ENCODE results near the gene SLC22A15. TPM values are rescaled to one million over a fixed set of nuclear protein-coding genes. Genes with fewer than 3 reads are reported as not detected.
A peak's percentile ranks its signal among the peaks of the same experiment; 100 is the strongest.

The SLC22A15 gene
- total RNA-seq, 1 donor from 2014 or later = 12.0 TPM

- Histone ChIP-seq H3K36me3 (ENCODE audit: insufficient read depth, low read length) (no peaks in the 10 kb centered on the region), H3K4me1 (ENCODE audit: insufficient read depth, low read length) (no peaks in the 10 kb centered on the region), H3K4me3 (ENCODE audit: insufficient read depth, low read depth, low read length) (no peak overlapping the region), H3K27me3 (ENCODE audit: insufficient read depth, low read length) (no peaks in the 10 kb centered on the region), H2AFZ (ENCODE audit: low read depth, low read length) (no peak overlapping the region), H3K4me2 (ENCODE audit: low read length) (no peak overlapping the region), H4K20me1 (ENCODE audit: insufficient read depth, low read length) (no peaks in the 10 kb centered on the region), H3K9ac (ENCODE audit: low read length) (no peak overlapping the region), H3K9me3 (ENCODE audit: insufficient read depth, low read depth, low read length) (no peaks in the 10 kb centered on the region), H3K79me2 (ENCODE audit: insufficient read depth, low read length) (no peaks in the 10 kb centered on the region), H3K27ac (ENCODE audit: low read depth, low read length) (no peak overlapping the region)
- FAIRE-seq (no peak), DNase-seq (ENCODE audit: low read depth) (no peak)
- Mint-ChIP-seq H3K36me3 (ENCODE audit: low read depth, unreplicated experiment) (no peaks in the 10 kb centered on the region), H3K9me3 (ENCODE audit: unreplicated experiment) (no peaks in the 10 kb centered on the region), H3K27ac (ENCODE audit: unreplicated experiment) (no peak overlapping the region), H3K4me3 (ENCODE audit: unreplicated experiment) (no peak overlapping the region), H3K27me3 (ENCODE audit: low read depth, unreplicated experiment) (no peaks in the 10 kb centered on the region), H3K4me1 (ENCODE audit: low read depth, unreplicated experiment) (peaks cover 2% of the 10 kb centered on the region)
- TF ChIP-seq EZH2 (IDR thresholded peaks at IDR 0.05; ENCODE audit: insufficient read depth, low read length) = no peak
- no peak for TF ChIP-seq CTCF (IDR thresholded peaks at IDR 0.05; ENCODE audit: insufficient read depth, low read depth, low read length)
Observed at GRCh38 chr1:116104667-116105066, 128.4 kb downstream of the SLC22A15 start.

- H3K9ac ChIP-seq (ENCODE audit: low read length) = no peak overlapping the region
- no peaks in the 10 kb centered on the region for H3K9me3 ChIP-seq (ENCODE audit: insufficient read depth, low read depth, low read length)
- Mint-ChIP-seq H3K4me1 (ENCODE audit: low read depth, unreplicated experiment) (peaks cover 6% of the 10 kb centered on the region), H3K4me3 (ENCODE audit: unreplicated experiment) (no peak overlapping the region), H3K27me3 (ENCODE audit: low read depth, unreplicated experiment) (no peaks in the 10 kb centered on the region), H3K9me3 (ENCODE audit: unreplicated experiment) (no peaks in the 10 kb centered on the region), H3K27ac (ENCODE audit: unreplicated experiment) (peak overlapping the region; percentile 54), H3K36me3 (ENCODE audit: low read depth, unreplicated experiment) (no peaks in the 10 kb centered on the region)
- H3K4me2 ChIP-seq (ENCODE audit: low read length) = no peak overlapping the region
- H4K20me1 ChIP-seq (ENCODE audit: insufficient read depth, low read length) = no peaks in the 10 kb centered on the region
- DNase-seq (ENCODE audit: low read depth) (no peak), FAIRE-seq (no peak)
- no peak overlapping the region for H3K27ac ChIP-seq (ENCODE audit: low read depth, low read length)
- no peak overlapping the region for H2AFZ ChIP-seq (ENCODE audit: low read depth, low read length)
- H3K4me3 ChIP-seq (ENCODE audit: insufficient read depth, low read depth, low read length) = no peak overlapping the region
- no peaks in the 10 kb centered on the region for H3K79me2 ChIP-seq (ENCODE audit: insufficient read depth, low read length)
- no peaks in the 10 kb centered on the region for H3K36me3 ChIP-seq (ENCODE audit: insufficient read depth, low read length)
- no peak for TF ChIP-seq EZH2 (IDR thresholded peaks at IDR 0.05; ENCODE audit: insufficient read depth, low read length)
- no peak for TF ChIP-seq CTCF (IDR thresholded peaks at IDR 0.05; ENCODE audit: insufficient read depth, low read depth, low read length)
- H3K4me1 ChIP-seq (ENCODE audit: insufficient read depth, low read length) = no peaks in the 10 kb centered on the region
- no peaks in the 10 kb centered on the region for H3K27me3 ChIP-seq (ENCODE audit: insufficient read depth, low read length)
Observed at GRCh38 chr1:116105996-116106395, 129.7 kb downstream of the SLC22A15 start.

- no peak overlapping the region for H3K4me2 ChIP-seq (ENCODE audit: low read length)
- H3K79me2 ChIP-seq (ENCODE audit: insufficient read depth, low read length) = no peaks in the 10 kb centered on the region
- H3K27me3 Mint-ChIP-seq (ENCODE audit: low read depth, unreplicated experiment) = no peaks in the 10 kb centered on the region
- no peak overlapping the region for H3K4me3 ChIP-seq (ENCODE audit: insufficient read depth, low read depth, low read length)
- H3K9me3 ChIP-seq (ENCODE audit: insufficient read depth, low read depth, low read length) = no peaks in the 10 kb centered on the region
- H3K9ac ChIP-seq (ENCODE audit: low read length) = no peak overlapping the region
- H3K27ac ChIP-seq (ENCODE audit: low read depth, low read length) = no peak overlapping the region
- DNase-seq (ENCODE audit: low read depth) (no peak), FAIRE-seq (no peak)
- H3K36me3 ChIP-seq (ENCODE audit: insufficient read depth, low read length) = no peaks in the 10 kb centered on the region
- no peaks in the 10 kb centered on the region for H3K27me3 ChIP-seq (ENCODE audit: insufficient read depth, low read length)
- no peak overlapping the region for H3K4me3 Mint-ChIP-seq (ENCODE audit: unreplicated experiment)
- H4K20me1 ChIP-seq (ENCODE audit: insufficient read depth, low read length) = no peaks in the 10 kb centered on the region
- H3K4me1 Mint-ChIP-seq (ENCODE audit: low read depth, unreplicated experiment) = peaks cover 6% of the 10 kb centered on the region
- no peaks in the 10 kb centered on the region for H3K4me1 ChIP-seq (ENCODE audit: insufficient read depth, low read length)
- no peak overlapping the region for H2AFZ ChIP-seq (ENCODE audit: low read depth, low read length)
- H3K9me3 Mint-ChIP-seq (ENCODE audit: unreplicated experiment) = no peaks in the 10 kb centered on the region
- TF ChIP-seq CTCF (IDR thresholded peaks at IDR 0.05; ENCODE audit: insufficient read depth, low read depth, low read length) (no peak), EZH2 (IDR thresholded peaks at IDR 0.05; ENCODE audit: insufficient read depth, low read length) (no peak)
- no peak overlapping the region for H3K27ac Mint-ChIP-seq (ENCODE audit: unreplicated experiment)
- no peaks in the 10 kb centered on the region for H3K36me3 Mint-ChIP-seq (ENCODE audit: low read depth, unreplicated experiment)
Observed at GRCh38 chr1:116106646-116107045, 130.3 kb downstream of the SLC22A15 start.

All from astrocyte (in vitro differentiated cells and primary cell).